K562 (cell line): ENCODE measurements around the gene PTPN14. TPM values are rescaled to one million over a fixed set of nuclear protein-coding genes. Genes with fewer than 3 reads are reported as not detected.

Source experiments
- CBX2 ChIP-seq: fragments of 200-600 bp; sonication (generic); IDR thresholded peaks from one replicate; pipeline ENCODE4 v1.6.1; 2012; ENCODE audit warnings: mild to moderate bottlenecking, low read length, inconsistent platforms; ENCODE audit not compliant: insufficient read depth, poor library complexity, severe bottlenecking
- MXI1 ChIP-seq: IDR thresholded peaks from 2 replicates; pipeline ENCODE4 v1.6.1; 2011; ENCODE audit warnings: low read depth, mild to moderate bottlenecking, improper control_type of control experiment, low read length
- POLR2AphosphoS5 ChIP-seq: IDR thresholded peaks from 2 replicates; pipeline ENCODE4 v1.6.1; 2011; ENCODE audit warnings: mild to moderate bottlenecking, low read depth, low read length, moderate library complexity; ENCODE audit not compliant: control insufficient read depth, insufficient read depth
- RBBP5 ChIP-seq: fragments of 200-600 bp; sonication (generic); IDR thresholded peaks from 2 replicates; pipeline ENCODE4 v1.6.1; 2012; ENCODE audit warnings: borderline replicate concordance, mild to moderate bottlenecking, low read length, control low read depth, inconsistent platforms; ENCODE audit not compliant: insufficient read depth, poor library complexity, severe bottlenecking
- SRSF7 ChIP-seq: fragments of 200-400 bp; formaldehyde crosslinking; optimal IDR thresholded peaks from 2 replicates; pipeline ENCODE3; 2017; ENCODE audit warnings: mild to moderate bottlenecking, low read depth, low read length
- STAT5A ChIP-seq: IDR thresholded peaks from 2 replicates; pipeline ENCODE4 v1.6.1; 2012; ENCODE audit warnings: low read length, inconsistent platforms, borderline replicate concordance
- ZBED1 ChIP-seq: IDR thresholded peaks from 2 replicates; pipeline ENCODE4 v1.6.1; 2014
- ZNF134 ChIP-seq: fragments of 250-450 bp; sonication (Bioruptor Pico); conservative IDR thresholded peaks from 2 replicates; pipeline ENCODE4 v1.4.0; 2020
- ZNF212 ChIP-seq: fragments of 450-650 bp; formaldehyde crosslinking; IDR thresholded peaks from 2 replicates; pipeline ENCODE4 v1.4.0; 2020; ENCODE audit warnings: mild to moderate bottlenecking
- ZNF561 ChIP-seq: fragments of 450-650 bp; formaldehyde crosslinking; conservative IDR thresholded peaks from 2 replicates; pipeline ENCODE4 v1.4.0; 2020; ENCODE audit warnings: mild to moderate bottlenecking, moderate library complexity
- polyA plus RNA-seq, 8 experiments: library from polyadenylated mRNA; depleted of rRNA in 4 of 8; stranded (reverse) in 5 of 8; unstranded in 3 of 8; fragments of >200 nt; fragmentation: Nextera tagmentation in 2 of 8; fragmentation: Illumina TruSeq in 1 of 8; extraction: Ambion mirVana in 2 of 8; extraction: Trizol in 1 of 8; gene quantifications; 2 replicates each; pipeline versions ENCODE4 v1.2.1 to v1.2.3, GENCODE V29; 2011 to 2014; ENCODE audit warnings: inconsistent platforms in 1 of 8, missing spikeins in 1 of 8
- total RNA-seq, 7 experiments: library from RNA; depleted of rRNA in 6 of 7; stranded (reverse); fragments of >200 nt in 6 of 7; fragmentation: Illumina TruSeq in 2 of 7; extraction: Trizol in 2 of 7; gene quantifications; 2 replicates each; pipeline versions ENCODE4 v1.2.1 to v1.2.3, GENCODE V29; 2011 to 2021; ENCODE audit warnings: low replicate concordance in 1 of 7
- TF ChIP-seq, protein P1 (sequence below): sonication (generic); formaldehyde crosslinking; IDR thresholded peaks from 2 replicates; pipeline ENCODE4 v1.8.0; 2022; ENCODE audit warnings: mild to moderate bottlenecking, low read depth, missing genetic modification reagents

Gene PTPN14
- total and polyA plus RNA-seq, 9 of the 15 experiments (the other 6 are each of a cell fraction or from before 2014, with no cell fraction given), result 0.01 to 0.29 (median 0.04) TPM; not detected in 6

DNA sequence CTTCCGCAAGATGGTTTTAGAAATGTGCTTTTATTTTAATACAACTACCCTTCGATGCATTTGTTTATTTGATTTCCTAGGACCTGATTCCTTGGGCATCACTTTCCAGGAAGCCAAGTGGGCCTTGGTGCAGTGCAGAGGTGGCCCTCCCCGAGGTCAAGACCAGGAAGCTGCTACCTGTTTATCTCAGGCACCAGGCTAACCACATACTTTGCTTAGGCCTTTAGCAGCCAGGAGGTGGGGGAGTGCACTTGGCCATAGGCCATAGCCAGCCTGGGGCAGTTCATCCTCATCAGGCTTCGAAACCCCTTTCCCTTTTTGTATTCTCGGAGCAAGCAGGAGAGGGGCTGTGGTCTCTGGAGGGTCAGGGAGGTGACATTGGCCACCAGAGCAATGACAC is 225.0 kb downstream of the PTPN14 start (continued):
- TF ChIP-seq ZBED1, result no peak
- TF ChIP-seq, protein P1, sequence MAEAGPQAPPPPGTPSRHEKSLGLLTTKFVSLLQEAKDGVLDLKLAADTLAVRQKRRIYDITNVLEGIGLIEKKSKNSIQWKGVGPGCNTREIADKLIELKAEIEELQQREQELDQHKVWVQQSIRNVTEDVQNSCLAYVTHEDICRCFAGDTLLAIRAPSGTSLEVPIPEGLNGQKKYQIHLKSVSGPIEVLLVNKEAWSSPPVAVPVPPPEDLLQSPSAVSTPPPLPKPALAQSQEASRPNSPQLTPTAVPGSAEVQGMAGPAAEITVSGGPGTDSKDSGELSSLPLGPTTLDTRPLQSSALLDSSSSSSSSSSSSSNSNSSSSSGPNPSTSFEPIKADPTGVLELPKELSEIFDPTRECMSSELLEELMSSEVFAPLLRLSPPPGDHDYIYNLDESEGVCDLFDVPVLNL, result no peak
- TF ChIP-seq SRSF7, result no peak
- TF ChIP-seq CBX2, result no peak
- TF ChIP-seq STAT5A, result peak; percentile 58
- TF ChIP-seq RBBP5, result no peak
- TF ChIP-seq ZNF134, result no peak
- TF ChIP-seq MXI1, result no peak
- TF ChIP-seq ZNF212 (CRISPR knock-in tag), result no peak
- peak; percentile 39; the same call in 1 of the 2 replicates for TF ChIP-seq POLR2AphosphoS5
- no peak for TF ChIP-seq ZNF561 (CRISPR knock-in tag)
